ENCODE measurements around the gene C9orf152.
A peak's percentile ranks its signal among the peaks of the same experiment; 100 is the strongest.
"Not testable (repeated sequence)": the region's sequence is repeated elsewhere in the genome, so short reads cannot be mapped to it uniquely, and the experiment has no call there.

The C9orf152 gene

GRCh38 chr9:110214586-110215355, 6.8 kb upstream of the C9orf152 start:
- no peak for DNase-seq

DNA sequence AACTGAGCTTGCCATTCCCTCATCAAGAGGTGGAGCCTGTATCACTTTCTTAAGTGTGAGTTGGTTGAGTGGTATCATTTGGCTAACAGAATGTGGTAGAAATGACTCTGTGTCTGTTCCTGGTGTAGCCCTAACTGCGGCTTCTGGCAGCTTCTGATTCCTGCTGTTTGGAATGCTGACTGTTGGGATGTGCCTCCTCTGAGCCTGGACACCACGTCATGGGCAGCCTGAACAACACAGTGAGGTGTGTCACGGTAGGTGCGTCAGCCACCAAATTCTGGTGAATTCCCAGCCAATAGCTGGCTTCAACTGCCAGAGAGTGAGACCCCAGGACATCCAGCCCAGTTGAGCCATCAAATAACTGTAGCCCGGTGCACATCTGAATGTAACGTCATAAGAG, 6.1 kb upstream of the C9orf152 start:
- no peak for DNase-seq

DNA sequence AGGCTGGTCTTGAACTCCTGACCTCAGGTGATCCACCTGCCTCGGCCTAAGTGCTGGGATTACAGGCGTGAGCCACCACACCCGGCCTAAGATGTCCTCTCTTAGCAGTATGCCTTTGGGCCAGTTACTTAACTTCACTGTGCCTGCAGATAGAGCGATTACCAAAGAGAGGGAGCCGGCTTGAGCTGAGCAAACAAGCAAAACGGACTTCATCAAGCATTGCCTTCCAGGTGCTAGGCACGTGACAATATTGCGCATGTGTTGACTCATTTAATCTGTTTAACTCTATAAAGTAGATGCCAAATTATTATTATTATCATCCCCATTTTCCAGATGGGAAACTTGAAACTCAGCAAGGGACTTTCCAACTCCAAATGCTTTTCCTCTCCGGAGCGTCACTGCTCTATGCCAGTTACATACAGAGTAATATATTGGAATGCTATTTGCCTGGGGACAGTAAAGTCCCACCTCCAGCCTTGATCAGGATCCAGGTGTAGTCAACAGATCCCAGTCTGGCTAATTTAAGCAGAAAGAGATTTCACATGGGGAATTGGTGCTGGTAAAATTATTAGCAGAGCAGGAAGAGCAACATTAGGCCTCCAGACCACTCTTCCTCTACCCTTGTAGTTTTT, 5.6 kb upstream of the C9orf152 start:
- no peak for DNase-seq

- peak; percentile 51 for DNase-seq
These were observed 803 bp downstream of the C9orf152 start for GRCh38 chr9:110207071-110207641.

DNA sequence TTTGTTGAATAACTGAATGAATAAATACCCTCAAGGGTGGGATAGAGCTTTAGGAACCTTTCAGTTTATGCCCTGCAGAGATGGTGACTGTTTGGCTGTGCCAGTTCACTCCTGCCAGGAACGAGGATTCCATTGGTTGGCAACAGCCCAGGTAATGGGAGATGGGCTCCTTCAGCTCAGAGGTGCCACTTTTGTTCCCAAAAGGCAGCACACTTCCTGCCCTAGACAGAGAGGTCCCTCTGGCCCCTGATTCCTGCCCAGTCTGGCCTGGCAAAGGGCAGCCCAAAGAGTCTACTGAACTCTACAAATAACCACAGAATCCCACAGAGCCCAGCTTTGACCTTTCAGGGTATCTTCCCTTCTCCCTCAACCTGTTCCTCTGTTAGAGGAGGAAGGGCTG, 1.6 kb downstream of the C9orf152 start:
- DNase-seq = no peak

GRCh38 chr9:110205612-110206011, 2.3 kb downstream of the C9orf152 start:
- not testable (repeated sequence) for DNase-seq

DNA sequence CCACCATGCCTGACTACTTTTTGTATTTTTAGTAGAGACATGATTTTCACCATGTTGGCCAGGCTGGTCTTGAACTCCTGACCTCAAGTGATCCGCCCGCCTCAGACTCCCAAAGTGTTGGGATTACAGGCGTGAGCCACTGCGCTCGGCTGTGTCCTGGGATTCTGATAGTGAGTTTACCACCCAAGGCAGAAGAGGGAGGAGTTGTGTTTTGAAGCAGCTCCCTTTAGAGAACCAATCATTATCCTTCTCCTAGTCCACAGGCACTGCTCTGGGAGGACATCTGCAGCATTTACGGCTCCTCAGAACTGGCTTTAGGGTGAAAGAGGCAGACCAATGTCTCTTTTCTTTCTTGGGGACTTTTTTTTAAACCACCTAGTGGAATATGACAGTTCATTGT, 5.7 kb downstream of the C9orf152 start:
- no peak for DNase-seq

DNA sequence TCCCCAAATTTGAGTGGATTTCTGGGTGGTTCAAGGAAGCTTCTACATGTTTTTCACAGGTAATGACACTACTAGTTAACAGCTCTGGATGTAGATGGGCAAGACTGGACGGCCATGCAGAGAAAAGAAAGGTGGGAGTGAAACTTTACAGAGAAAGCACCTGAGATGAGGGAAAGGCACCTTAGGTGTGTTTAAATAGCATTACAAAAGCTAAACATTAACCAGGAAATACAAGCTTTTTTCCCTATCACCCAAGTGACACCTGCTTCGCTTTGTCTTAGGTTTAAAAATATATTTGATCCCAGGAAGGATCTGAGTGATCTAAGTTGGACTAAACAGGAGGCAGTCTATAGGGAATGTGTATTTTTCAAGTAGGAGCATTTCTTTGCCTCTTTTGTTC, 8.3 kb downstream of the C9orf152 start:
- no peak for DNase-seq

DNA sequence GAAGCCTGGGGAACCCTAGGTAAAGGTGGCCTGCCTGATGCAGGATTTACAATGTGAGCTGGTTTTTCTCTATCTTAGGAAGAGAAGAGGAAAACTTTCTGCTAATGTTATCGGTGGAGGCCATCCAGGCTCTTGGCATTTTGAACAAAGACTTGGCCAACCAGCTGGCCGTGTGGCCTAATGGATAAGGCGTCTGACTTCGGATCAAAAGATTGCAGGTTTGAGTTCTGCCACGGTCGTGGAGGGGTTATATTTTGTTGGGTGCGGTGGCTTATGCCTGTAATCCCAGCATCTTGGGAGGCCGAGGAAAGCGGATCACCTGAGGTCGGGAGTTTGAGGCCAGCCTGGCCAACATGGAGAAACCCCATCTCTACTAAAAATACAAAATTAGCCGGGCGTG, 9.6 kb downstream of the C9orf152 start:
- no peak for DNase-seq

DNA sequence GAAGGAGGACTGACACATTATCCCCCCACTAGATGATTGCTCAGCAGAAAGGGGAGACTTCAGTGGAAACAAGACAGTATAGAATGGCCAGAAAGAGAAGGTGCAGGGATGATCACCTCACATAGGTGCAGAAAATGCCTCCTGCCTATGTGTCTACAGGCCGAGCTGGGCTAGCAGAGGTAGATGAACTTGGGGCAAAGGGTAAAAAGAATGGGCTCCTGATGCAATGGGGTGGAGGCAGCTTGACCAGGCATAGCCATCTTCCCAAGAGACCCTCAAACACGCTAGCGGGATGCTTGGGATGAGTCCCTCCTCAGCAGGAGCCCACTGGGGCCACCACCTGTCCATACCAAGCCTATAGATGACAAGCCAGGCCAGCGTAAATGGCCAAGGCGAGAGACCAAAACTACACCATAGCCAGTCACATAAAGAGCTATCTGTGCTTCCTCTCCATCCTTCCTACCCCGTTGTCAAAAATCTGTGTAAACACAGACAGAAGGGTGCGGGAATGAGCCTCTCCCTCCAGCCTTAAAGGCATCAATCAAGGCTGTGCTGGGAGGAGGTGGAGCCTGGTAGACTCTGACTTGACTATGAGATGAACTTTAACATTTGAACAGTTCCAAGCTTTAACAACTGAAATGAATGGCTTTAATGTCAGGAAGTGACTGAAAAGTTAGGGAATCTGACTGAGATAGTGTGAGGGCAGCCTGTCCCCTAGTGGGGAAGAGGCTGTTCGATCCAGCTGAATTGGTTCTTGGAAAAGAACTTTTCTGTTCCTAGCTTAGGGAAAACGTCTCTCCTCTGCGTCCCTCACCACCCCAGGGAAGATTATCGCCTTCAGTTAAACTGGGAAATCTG, 10.4 kb downstream of the C9orf152 start:
- DNase-seq = no peak

DNA sequence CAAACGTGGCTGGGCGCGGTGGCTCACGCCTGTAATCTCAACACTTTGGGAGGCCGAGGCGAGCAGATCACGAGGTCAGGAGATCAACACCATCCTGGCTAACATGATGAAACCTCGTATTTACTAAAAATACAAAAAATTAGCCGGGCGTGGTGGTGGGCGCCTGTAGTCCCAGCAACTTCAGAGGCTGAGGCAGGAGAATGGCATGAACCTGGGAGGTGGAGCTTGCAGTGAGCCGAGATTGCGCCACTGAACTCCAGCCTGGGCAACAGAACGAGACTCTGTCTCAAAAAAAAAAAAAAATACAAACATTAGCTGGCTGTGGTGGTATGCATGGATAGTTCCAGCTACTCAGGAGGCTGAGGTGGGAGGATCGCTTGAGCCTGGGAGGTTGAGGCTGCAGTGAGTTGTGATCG, 11.9 kb downstream of the C9orf152 start:
- not testable (repeated sequence) for DNase-seq

- DNase-seq = peak; percentile 61
These were observed 15.3 kb downstream of the C9orf152 start for GRCh38 chr9:110192531-110193261.

DNA sequence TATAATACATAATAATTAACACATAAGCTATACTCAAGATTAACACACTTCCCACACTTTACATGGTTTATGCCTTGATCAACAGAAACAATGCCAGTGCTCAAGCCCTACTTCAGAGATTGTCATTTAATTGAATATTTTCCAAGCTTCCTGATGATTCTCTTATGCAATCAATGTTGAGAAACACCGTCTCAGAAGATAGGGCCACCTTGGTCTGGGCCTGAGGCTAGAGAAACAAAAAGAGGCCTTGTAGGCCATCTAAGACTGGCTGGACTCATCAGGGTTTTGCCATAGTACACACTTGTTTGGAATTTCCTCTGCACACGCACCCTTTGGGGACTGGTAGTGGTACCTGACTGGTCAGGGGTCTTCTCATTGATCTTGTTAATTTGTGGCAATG, 16.3 kb downstream of the C9orf152 start:
- DNase-seq = no peak

GRCh38 chr9:110189559-110190320, 18.2 kb downstream of the C9orf152 start:
- no peak for DNase-seq

DNA sequence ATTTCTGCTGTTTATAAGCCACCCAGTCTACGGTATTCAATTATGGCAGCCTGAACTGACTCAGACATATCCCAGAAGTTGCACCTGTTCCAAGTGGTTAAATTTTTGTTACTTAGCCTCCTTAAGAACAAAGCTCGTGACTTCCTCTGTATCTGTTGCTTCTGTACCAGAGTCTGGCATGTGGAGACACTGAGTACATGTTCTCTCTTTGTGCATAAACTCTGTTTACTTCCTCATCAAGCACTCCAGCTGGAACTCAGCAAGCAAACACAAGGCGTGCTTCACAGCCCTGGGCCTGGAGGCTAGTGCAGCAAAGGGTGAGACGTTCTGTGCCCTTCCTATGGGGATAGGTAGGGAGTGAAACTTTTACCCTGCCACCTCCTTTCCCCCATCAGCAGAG, 19.0 kb downstream of the C9orf152 start:
- peak; percentile 36 for DNase-seq

DNA sequence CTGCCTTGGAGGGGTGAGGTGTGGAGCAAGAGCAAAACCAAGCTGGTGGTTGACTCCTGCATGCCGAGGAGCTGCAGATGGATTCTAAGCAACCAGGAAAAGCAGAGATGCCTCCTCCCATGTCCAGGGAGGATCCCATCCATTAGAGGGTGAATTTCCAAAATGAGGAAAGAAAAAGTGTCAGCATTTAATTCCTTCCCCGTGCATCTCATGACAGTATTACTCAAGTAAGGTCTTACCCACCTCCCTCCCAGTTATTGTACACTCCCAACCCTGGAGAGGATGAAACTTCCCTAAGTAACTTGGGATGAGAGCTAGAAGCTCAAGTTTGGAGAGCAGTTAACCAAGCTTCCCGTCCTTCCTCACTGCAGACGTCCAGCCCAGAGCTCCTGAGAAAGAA, 19.9 kb downstream of the C9orf152 start:
- no peak for DNase-seq

DNA sequence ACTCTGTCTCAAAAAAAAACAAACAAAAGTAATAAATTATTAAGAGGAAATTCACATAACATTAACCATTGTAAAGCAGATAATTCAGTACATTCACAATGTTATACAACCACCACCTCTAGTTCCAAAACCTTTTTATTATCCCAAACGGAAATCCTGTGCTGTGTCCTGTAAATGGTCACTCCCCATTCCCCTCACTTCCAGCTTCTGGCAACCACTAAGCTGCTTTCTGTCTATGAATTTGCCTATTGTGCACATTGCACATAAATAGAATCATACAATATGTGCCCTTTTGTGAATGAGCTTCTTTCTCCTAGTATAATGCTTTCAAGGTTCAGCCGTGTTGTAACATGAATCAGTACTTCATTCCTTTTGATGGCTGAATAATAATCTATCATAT, 20.8 kb downstream of the C9orf152 start:
- no peak for DNase-seq

DNA sequence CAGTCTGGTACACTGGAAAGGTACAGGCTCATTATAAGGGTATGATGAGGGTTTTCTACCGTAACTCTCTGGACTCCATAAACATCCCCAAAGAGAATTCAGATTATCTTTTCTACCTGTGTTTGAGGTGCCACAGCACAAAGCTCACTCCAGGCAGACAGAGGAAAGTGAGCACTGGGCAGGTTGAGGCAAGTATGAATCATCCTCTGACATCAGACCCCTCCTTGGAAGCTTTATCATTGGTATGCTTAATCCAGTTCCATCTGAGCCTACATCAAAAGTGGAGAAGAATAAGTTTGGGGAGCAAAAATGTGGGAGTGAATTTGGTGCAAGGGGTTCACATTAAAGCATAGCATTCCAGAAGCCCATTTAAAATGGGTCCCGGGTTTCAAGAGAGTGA, 21.7 kb downstream of the C9orf152 start:
- no peak for DNase-seq

GRCh38 chr9:110185806-110186205, 22.2 kb downstream of the C9orf152 start:
- DNase-seq = no peak

GRCh38 chr9:110183208-110184145, 24.5 kb downstream of the C9orf152 start:
- DNase-seq = peak; percentile 25

Measured in right kidney (tissue), 1 donor.